HepG2 (cell line): Measurements from ENCODE around the gene AIP. TPM values are rescaled to one million over a fixed set of nuclear protein-coding genes. Genes with fewer than 3 reads are reported as not detected.

Source experiments
- AFF4 ChIP-seq: sonication (generic); formaldehyde crosslinking; IDR thresholded peaks from 2 replicates; pipeline ENCODE4 v1.4.0; 2020; ENCODE audit warnings: missing genetic modification reagents
- ARNTL ChIP-seq: sonication (generic); formaldehyde crosslinking; IDR thresholded peaks from 2 replicates; pipeline ENCODE4 v1.4.0; 2020; ENCODE audit warnings: mild to moderate bottlenecking, missing genetic modification reagents
- ASH2L ChIP-seq: fragments of 300-600, 200-600 bp; sonication (generic); IDR thresholded peaks from 2 replicates; pipeline ENCODE4 v1.7.0; 2017; ENCODE audit warnings: low read depth, mild to moderate bottlenecking, moderate library complexity, mixed read lengths, low read length; ENCODE audit not compliant: insufficient read length
- HDAC2 ChIP-seq: sonication (generic); formaldehyde crosslinking; IDR thresholded peaks from 2 replicates; pipeline ENCODE4 v1.4.0; 2020; ENCODE audit warnings: missing genetic modification reagents
- TOE1 ChIP-seq: sonication (generic); formaldehyde crosslinking; IDR thresholded peaks from 2 replicates; pipeline ENCODE4 v1.4.0; 2020; ENCODE audit warnings: mild to moderate bottlenecking, missing genetic modification reagents
- ZKSCAN8 ChIP-seq: IDR thresholded peaks from 2 replicates; pipeline ENCODE4 v1.6.1; 2016; ENCODE audit warnings: borderline replicate concordance, missing genetic modification reagents, missing compliant biosample characterization
- ZNF232 ChIP-seq: sonication (generic); formaldehyde crosslinking; IDR thresholded peaks from 2 replicates; pipeline ENCODE4 v1.4.0; 2020; ENCODE audit warnings: missing genetic modification reagents, borderline replicate concordance
- ZNF343 ChIP-seq: sonication (generic); formaldehyde crosslinking; IDR thresholded peaks from 2 replicates; pipeline ENCODE4 v1.4.0; 2020; ENCODE audit warnings: mild to moderate bottlenecking, missing genetic modification reagents
- ZNF407 ChIP-seq: sonication (generic); formaldehyde crosslinking; IDR thresholded peaks from one replicate; pipeline ENCODE4 v1.5.1; 2020; ENCODE audit warnings: mild to moderate bottlenecking, missing genetic modification reagents; ENCODE audit errors: not compliant biosample characterization
- ZXDC ChIP-seq: sonication (generic); formaldehyde crosslinking; IDR thresholded peaks from 2 replicates; pipeline ENCODE4 v1.5.0; 2020; ENCODE audit warnings: mild to moderate bottlenecking, missing genetic modification reagents
- polyA plus RNA-seq, 8 experiments: library from polyadenylated mRNA; depleted of rRNA in 3 of 8; stranded (reverse) in 7 of 8; unstranded in 1 of 8; fragments of >200 nt; fragmentation: Illumina TruSeq in 4 of 8; extraction: Trizol in 4 of 8; gene quantifications; 2 replicates each; pipeline versions ENCODE4 v1.2.1 to v1.2.3, GENCODE V29; 2011 to 2016; ENCODE audit warnings: low read depth in 4 of 8, missing spikeins in 1 of 8, mixed read lengths in 1 of 8; ENCODE audit not compliant: insufficient read depth in 1 of 8
- total RNA-seq, 5 experiments: library from RNA; depleted of rRNA; stranded (reverse); fragments of >200 nt; fragmentation: Illumina TruSeq; extraction: Trizol; gene quantifications; 2 replicates each; pipeline ENCODE4 v1.2.3, GENCODE V29; 2016; ENCODE audit warnings: low read depth in 1 of 5

The AIP gene
- total and polyA plus RNA-seq, 2 of the 13 experiments (the other 11 are each of a cell fraction or from before 2014, with no cell fraction given) = 51.8 to 110 TPM

GRCh38 chr11:67508486-67509121 is 25.8 kb downstream of the AIP start (continued):
- no peak for TF ChIP-seq ZNF407 (CRISPR knock-in tag)
- TF ChIP-seq HDAC2 (CRISPR knock-in tag) = peak; percentile 61
- no peak for TF ChIP-seq ZKSCAN8 (CRISPR knock-in tag)
- TF ChIP-seq AFF4 (CRISPR knock-in tag) = no peak
- no peak for TF ChIP-seq ZXDC (CRISPR knock-in tag)
- TF ChIP-seq ZNF343 (CRISPR knock-in tag) = no peak
- no peak for TF ChIP-seq TOE1 (CRISPR knock-in tag)
- TF ChIP-seq ARNTL = no peak
- peak; percentile 90 for TF ChIP-seq ASH2L
- TF ChIP-seq ZNF232 (CRISPR knock-in tag) = no peak
